ENCODE data around the gene OR1I1. TPM values are rescaled to one million over a fixed set of nuclear protein-coding genes. Genes with fewer than 3 reads are reported as not detected.

Gene OR1I1
- polyA plus RNA-seq, 6 donors from 2014 or later, result not detected

Other genes starting within 250 kb of the OR1I1 start
- gene OR7A5, start 247.0 kb upstream of the OR1I1 start, polyA plus RNA-seq (ENCODE audit: low read depth in 6 of 6), result not detected
- not detected for gene OR7C1, start 247.0 kb upstream of the OR1I1 start, polyA plus RNA-seq (ENCODE audit: low read depth in 6 of 6)
- gene OR7A10, start 233.3 kb upstream of the OR1I1 start, polyA plus RNA-seq (ENCODE audit: low read depth in 6 of 6), result not detected
- not detected for gene OR7A17, start 196.1 kb upstream of the OR1I1 start, polyA plus RNA-seq (ENCODE audit: low read depth in 6 of 6)
- not detected for gene OR7C2, start 140.7 kb upstream of the OR1I1 start, polyA plus RNA-seq (ENCODE audit: low read depth in 6 of 6)
- under 1 TPM in 2 of 6 donors, not detected in 4; 0.18 to 0.84 TPM for gene SLC1A6, start 102.3 kb upstream of the OR1I1 start, polyA plus RNA-seq (ENCODE audit: low read depth in 6 of 6)
- gene CASP14, start 32.7 kb upstream of the OR1I1 start, polyA plus RNA-seq (ENCODE audit: low read depth in 6 of 6), result not detected
- gene SYDE1, start 25.2 kb downstream of the OR1I1 start, polyA plus RNA-seq (ENCODE audit: low read depth in 6 of 6), result under 1 TPM in 3 of 6 donors, not detected in 3; 0.09 to 0.16 (median 0.15) TPM
- gene NOTCH3, start 118.8 kb downstream of the OR1I1 start, polyA plus RNA-seq (ENCODE audit: low read depth in 6 of 6), result not detected
- gene EPHX3, start 150.2 kb downstream of the OR1I1 start, polyA plus RNA-seq (ENCODE audit: low read depth in 6 of 6), result not detected